ENCODE measurements around the gene SEMA6D. TPM values are rescaled to one million over a fixed set of nuclear protein-coding genes. Genes with fewer than 3 reads are reported as not detected.

The SEMA6D gene
- total RNA-seq, 1 donor from 2014 or later: 255 TPM

- Mint-ChIP-seq H3K27me3 (ENCODE audit: unreplicated experiment) (peaks cover 20% of the 10 kb centered on the region), H3K27ac (ENCODE audit: unreplicated experiment) (peak overlapping the region; percentile 96), H3K4me1 (ENCODE audit: low read depth, unreplicated experiment) (peaks cover 26% of the 10 kb centered on the region), H3K36me3 (ENCODE audit: unreplicated experiment) (peaks cover 4% of the 10 kb centered on the region), H3K4me3 (ENCODE audit: unreplicated experiment) (peak overlapping the region; percentile 90), H3K9me3 (ENCODE audit: unreplicated experiment) (peaks cover 26% of the 10 kb centered on the region)
- TF ChIP-seq, protein P1, sequence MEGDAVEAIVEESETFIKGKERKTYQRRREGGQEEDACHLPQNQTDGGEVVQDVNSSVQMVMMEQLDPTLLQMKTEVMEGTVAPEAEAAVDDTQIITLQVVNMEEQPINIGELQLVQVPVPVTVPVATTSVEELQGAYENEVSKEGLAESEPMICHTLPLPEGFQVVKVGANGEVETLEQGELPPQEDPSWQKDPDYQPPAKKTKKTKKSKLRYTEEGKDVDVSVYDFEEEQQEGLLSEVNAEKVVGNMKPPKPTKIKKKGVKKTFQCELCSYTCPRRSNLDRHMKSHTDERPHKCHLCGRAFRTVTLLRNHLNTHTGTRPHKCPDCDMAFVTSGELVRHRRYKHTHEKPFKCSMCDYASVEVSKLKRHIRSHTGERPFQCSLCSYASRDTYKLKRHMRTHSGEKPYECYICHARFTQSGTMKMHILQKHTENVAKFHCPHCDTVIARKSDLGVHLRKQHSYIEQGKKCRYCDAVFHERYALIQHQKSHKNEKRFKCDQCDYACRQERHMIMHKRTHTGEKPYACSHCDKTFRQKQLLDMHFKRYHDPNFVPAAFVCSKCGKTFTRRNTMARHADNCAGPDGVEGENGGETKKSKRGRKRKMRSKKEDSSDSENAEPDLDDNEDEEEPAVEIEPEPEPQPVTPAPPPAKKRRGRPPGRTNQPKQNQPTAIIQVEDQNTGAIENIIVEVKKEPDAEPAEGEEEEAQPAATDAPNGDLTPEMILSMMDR (IDR thresholded peaks at IDR 0.05; ENCODE audit: partially characterized antibody, unreplicated experiment): no peak
- DNase-seq: no peak
Observed at GRCh38 chr15:47716516-47716915, 789 bp upstream of the SEMA6D start.

DNA sequence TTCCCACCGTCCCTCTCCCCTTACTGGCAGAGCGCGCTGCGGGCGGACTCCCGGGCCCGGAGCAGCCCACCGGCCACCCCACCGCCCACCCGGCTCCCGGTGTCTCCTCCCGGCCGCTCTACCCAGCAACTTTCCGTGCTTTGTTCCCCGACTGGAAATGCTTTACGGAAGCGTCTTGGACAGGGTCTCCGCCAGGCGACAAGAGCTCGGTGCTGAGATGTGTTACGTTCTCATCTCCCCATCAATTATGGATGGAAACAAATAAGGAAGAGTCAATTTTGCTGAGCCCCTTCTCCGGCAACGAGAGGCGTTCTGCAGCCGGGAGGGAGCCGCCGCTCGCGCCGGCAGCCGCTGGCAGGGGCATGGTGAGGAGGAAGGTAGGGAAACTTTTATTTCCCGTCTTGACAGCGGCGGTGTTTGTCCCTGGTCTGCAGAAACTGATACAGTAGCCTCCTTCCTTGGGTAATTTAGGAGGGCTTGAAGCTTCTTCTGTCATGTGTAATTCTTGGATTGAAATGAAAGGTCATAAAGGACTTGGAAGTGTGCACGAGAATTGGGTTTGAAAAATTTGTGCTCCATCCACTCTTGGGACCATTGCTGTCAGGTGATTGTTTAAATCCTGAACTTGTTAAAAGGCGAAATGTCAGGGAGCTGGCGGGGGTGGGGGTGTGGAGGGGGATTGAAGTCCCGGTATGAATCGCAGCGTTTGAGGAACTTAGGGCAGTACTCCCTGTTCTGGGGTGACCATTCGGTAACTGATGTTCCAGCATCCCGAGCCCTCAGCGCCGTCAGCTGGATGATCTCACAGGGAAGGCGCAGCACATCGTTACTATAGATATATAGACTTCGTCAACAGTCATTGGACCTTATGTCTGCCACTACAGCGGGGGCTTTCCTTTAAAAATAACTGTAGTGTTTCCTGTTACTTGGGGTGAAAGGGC lies 1.5 kb downstream of the SEMA6D start:
- TF ChIP-seq, protein P1 (IDR thresholded peaks at IDR 0.05; ENCODE audit: partially characterized antibody, unreplicated experiment): no peak
- H3K4me1 Mint-ChIP-seq (ENCODE audit: low read depth, unreplicated experiment): peaks cover 38% of the 10 kb centered on the region
- H3K36me3 Mint-ChIP-seq (ENCODE audit: unreplicated experiment): peaks cover 4% of the 10 kb centered on the region
- peak overlapping the region; percentile 94 for H3K4me3 Mint-ChIP-seq (ENCODE audit: unreplicated experiment)
- peaks cover 29% of the 10 kb centered on the region for H3K9me3 Mint-ChIP-seq (ENCODE audit: unreplicated experiment)
- H3K27me3 Mint-ChIP-seq (ENCODE audit: unreplicated experiment): peaks cover 21% of the 10 kb centered on the region
- peak overlapping the region; percentile 93 for H3K27ac Mint-ChIP-seq (ENCODE audit: unreplicated experiment)
- DNase-seq: peak; percentile 44

DNA sequence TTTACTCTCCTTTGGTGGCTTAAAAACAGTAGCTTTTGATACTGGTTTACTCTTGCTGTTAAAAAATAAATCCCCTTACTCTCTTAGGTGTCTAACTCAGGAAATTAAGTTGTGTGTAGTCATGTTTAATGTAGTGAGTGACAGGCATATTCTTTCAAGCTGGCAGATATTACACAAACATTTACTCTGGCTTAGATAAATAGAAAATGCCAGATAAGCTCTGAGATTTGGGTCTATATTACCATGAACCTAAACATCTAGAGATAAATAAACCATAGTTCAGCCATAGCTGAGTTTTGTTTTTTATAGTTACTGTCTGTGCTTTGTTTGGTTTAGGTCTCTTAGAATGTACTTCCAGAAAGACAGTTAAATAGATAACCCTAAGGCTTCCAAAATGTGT lies 2.4 kb downstream of the SEMA6D start:
- TF ChIP-seq, protein P1 (IDR thresholded peaks at IDR 0.05; ENCODE audit: partially characterized antibody, unreplicated experiment): no peak
- peaks cover 29% of the 10 kb centered on the region for H3K9me3 Mint-ChIP-seq (ENCODE audit: unreplicated experiment)
- DNase-seq: no peak
- peak overlapping the region; percentile 93 for H3K27ac Mint-ChIP-seq (ENCODE audit: unreplicated experiment)
- peaks cover 21% of the 10 kb centered on the region for H3K27me3 Mint-ChIP-seq (ENCODE audit: unreplicated experiment)
- peaks cover 4% of the 10 kb centered on the region for H3K36me3 Mint-ChIP-seq (ENCODE audit: unreplicated experiment)
- H3K4me3 Mint-ChIP-seq (ENCODE audit: unreplicated experiment): peak overlapping the region; percentile 94
- H3K4me1 Mint-ChIP-seq (ENCODE audit: low read depth, unreplicated experiment): peaks cover 47% of the 10 kb centered on the region

- peaks cover 21% of the 10 kb centered on the region for H3K27me3 Mint-ChIP-seq (ENCODE audit: unreplicated experiment)
- peak overlapping the region; percentile 94 for H3K4me3 Mint-ChIP-seq (ENCODE audit: unreplicated experiment)
- peaks cover 4% of the 10 kb centered on the region for H3K36me3 Mint-ChIP-seq (ENCODE audit: unreplicated experiment)
- TF ChIP-seq, protein P1 (IDR thresholded peaks at IDR 0.05; ENCODE audit: partially characterized antibody, unreplicated experiment): no peak
- H3K27ac Mint-ChIP-seq (ENCODE audit: unreplicated experiment): peak overlapping the region; percentile 93
- H3K9me3 Mint-ChIP-seq (ENCODE audit: unreplicated experiment): peaks cover 29% of the 10 kb centered on the region
- no peak for DNase-seq
- H3K4me1 Mint-ChIP-seq (ENCODE audit: low read depth, unreplicated experiment): peaks cover 52% of the 10 kb centered on the region
Observed at GRCh38 chr15:47720555-47720954, 3.2 kb downstream of the SEMA6D start.

GRCh38 chr15:47721676-47722075 lies 4.4 kb downstream of the SEMA6D start:
- Mint-ChIP-seq H3K4me1 (ENCODE audit: low read depth, unreplicated experiment) (peaks cover 52% of the 10 kb centered on the region), H3K4me3 (ENCODE audit: unreplicated experiment) (peak overlapping the region; percentile 94)
- TF ChIP-seq, protein P1 (IDR thresholded peaks at IDR 0.05; ENCODE audit: partially characterized antibody, unreplicated experiment): no peak

More at GRCh38 chr15:47721676-47722075, 4.4 kb downstream of the SEMA6D start:
- Mint-ChIP-seq H3K27me3 (ENCODE audit: unreplicated experiment) (peaks cover 21% of the 10 kb centered on the region), H3K9me3 (ENCODE audit: unreplicated experiment) (peaks cover 32% of the 10 kb centered on the region), H3K36me3 (ENCODE audit: unreplicated experiment) (peaks cover 4% of the 10 kb centered on the region), H3K27ac (ENCODE audit: unreplicated experiment) (no peak overlapping the region)
- DNase-seq: no peak
